Measurements from ENCODE around the gene TP53.

TP53 gene

DNA sequence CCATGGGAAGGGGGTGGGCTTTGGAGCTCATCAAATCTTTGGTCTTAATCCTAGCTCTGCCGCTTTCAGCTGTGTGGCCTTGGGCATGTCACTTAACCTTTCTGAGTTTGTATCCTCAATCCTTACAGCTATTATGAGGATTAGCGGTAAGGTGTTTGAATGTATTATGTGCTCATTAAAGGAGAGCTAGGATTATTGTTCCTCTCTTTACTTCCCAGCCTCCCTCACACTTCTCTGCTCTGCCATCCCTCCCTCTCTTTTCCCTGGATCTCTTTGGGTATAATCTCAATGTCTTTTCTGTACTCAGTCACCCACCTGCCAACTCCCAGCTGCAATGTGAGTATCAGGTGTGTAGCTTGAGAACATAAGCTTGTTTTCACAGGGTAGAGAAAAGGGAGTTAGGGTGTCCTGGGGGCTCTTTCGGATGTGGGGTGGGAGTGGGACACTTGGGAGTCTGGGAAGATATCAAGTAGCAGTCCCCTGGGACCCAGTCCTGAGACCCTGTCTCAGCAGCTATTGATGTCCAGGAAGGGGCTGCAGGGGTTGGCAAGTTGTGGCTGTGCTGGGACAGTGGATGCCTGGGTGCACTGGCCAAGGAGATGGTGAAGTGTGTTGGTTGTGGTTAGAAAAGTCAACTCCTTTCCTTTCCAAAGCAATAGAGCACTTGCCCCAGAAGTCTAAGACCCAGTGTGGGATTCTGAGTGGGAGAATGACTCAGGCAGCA lies 19.5 kb upstream of the TP53 start:
- no peak for DNase-seq (ENCODE audit: low read depth in 2 of 2)

DNA sequence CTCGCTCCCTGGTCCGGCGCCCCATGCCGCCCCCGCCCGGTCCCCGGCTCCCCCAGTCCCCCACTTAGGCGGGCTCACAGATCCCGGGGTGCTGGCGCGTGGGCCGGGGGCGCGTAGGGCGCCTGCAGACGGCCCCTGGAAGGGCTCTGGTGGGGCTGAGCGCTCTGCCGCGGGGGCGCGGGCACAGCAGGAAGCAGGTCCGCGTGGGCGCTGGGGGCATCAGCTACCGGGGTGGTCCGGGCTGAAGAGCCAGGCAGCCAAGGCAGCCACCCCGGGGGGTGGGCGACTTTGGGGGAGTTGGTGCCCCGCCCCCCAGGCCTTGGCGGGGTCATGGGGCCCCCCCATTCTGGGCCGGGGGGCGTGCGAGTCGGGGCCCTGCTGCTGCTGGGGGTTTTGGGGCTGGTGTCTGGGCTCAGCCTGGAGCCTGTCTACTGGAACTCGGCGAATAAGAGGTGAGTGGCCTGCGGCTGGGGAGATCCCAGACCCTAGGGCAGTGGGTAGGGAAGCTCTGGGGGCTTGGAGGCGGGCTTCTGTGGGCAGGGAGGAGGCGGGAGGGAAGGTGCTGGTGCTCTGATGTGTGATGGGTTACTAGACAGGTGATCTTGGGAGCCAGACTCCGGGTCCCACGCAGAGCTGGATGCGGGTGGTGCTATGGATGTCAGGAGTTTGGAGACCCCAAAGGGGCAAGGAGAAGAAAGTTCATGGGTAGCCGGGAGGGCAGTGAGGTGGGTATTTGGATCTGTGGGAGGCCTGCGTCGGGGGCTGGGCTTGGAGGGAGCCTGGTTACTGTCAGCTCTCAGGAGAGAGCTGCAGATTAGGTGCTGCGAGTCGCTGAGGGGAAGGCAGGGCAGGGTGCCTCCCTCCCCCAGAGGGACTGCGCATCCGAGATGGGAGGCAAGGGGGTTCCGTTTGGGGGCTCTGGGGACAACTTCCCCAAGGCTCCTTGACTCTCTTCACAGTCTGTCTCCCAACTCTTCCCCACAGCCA lies 18.3 kb upstream of the TP53 start:
- no peak for DNase-seq (ENCODE audit: low read depth in 2 of 2)

DNA sequence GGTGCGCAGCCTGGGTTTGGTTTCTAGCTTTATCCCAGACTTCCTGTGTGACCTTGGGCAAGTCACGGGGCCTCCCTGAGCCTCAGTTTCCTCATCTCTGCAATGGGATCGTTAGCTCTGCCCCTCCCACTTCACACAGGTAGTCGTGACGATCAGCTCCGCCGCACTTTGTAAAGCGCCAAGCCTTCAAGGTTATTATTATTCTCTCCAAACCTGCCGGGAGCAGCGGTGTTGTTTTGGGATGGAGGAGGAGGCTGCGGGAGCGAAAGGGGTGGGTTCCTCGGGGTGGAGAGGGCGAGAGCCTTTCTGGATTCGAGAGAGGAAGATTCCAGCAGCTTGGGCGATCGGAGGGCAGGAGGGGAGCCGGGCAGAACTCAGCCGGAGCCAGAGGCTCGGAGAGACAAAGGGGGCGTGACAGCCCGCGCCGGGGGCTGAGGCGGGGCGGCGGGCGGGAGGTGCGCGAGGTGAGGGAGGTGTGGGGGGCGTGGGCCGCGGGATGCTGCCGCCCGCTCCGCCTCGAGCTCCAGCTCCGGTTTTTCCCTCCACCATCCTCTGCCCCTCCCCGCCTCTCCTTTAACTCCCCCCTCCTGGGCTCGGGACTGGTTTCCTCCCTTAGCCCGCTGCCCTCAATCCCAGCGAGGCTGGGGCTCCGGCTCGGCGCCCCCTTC lies 17.4 kb upstream of the TP53 start, which contains the start of gene EFNB3:
Gene EFNB3 (plus strand): TSS at position 602 of the 668 bp plus-strand sequence. CDS start 397 bp downstream, outside the sequence.
- DNase-seq (ENCODE audit: low read depth in 2 of 2) = no peak

DNA sequence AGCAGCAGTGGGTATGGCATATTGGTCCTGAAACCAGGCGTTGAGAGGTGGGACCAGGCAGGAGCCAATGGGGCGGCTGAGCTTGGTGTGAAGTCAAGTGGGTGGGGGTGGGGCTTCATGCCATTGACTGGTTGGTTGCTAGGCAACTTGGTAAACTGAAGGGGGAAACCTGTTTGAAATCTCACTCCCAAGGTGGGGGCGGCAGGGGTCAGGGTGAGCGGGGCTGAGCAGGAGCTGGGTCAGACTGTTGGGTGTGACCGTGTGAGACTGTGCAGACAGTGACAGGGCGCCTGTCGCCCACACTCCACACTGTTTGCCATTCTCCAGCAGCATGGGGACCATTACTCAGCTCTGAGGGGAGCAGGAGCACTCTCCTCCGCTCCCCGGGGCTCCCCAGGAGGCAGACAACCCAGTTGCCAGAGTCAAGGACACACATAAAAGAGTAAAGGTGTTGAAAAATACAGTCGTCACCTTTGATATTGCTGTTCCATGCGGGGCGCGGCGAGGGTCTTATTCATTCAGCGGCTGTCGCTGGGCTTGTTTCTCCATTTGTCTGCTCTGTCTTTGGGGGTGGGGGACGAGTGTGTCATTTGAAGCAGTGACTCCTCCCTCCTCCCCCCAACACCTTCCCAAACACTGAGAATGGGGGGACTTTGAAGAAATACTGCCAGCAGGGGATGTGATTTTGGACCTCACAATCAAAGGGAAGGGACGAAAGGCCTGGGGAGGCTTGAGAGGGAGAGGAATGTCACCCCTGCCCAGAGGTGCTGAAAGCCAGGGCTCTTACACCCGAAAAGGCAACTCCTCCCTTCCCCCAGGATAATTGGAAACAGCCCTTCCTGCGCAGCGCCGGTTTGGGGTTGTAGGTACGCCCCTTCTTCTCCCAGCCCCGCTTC lies 16.5 kb upstream of the TP53 start:
- DNase-seq (ENCODE audit: low read depth in 2 of 2) = no peak

DNA sequence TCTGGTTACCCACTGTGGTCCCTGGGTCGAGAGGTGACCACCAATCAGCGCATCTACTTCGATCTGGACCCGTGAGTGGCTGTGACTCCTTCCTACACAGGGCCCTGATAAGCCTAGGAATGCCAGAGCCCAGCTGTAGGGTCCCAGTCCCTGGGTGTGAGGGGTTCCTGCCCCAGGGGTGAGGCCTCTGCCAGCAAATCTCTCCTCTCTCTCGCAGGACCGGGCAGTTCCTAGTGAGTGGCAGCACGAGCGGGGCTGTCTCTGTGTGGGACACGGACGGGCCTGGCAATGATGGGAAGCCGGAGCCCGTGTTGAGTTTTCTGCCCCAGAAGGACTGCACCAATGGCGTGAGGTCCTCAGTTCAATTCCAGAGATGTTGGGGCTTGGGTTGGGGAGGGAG lies 15.5 kb upstream of the TP53 start:
- no peak for DNase-seq (ENCODE audit: low read depth in 2 of 2)

DNA sequence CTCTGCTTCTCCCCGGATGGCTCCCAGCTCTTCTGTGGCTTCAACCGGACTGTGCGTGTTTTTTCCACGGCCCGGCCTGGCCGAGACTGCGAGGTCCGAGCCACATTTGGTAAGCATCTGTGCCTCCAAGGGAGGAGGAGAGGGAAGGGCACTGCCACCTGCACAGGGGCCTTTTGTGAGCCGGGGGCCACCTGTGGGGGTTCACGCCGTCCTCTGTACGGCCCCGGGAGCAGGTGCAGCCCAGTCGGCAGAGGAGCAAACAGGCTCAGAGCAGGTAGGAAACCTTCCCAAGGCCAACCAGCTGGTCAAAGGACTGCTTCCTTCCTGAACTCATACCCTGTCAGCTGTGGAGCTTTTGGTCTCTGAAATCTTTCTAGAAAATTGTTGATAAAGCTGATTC lies 14.4 kb upstream of the TP53 start:
- no peak for DNase-seq (ENCODE audit: low read depth in 2 of 2)

DNA sequence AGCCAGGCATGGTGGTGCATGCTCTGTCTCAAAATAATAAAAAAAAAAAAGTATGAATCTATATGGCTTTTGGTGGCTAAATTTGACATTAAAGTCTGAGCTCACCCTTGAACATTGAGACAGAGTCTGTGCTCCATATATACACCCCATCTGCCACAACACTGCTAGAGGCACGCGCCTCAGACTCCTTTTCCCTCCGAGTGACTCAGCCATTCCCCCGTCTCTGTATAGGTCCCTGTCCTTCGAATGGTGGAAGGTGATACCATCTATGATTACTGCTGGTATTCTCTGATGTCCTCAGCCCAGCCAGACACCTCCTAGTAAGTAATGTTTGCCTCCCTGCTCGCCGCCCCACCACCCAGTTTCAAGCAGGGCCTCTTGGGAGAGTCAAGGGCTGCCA lies 13.2 kb upstream of the TP53 start:
- DNase-seq (ENCODE audit: low read depth in 2 of 2) = no peak

DNA sequence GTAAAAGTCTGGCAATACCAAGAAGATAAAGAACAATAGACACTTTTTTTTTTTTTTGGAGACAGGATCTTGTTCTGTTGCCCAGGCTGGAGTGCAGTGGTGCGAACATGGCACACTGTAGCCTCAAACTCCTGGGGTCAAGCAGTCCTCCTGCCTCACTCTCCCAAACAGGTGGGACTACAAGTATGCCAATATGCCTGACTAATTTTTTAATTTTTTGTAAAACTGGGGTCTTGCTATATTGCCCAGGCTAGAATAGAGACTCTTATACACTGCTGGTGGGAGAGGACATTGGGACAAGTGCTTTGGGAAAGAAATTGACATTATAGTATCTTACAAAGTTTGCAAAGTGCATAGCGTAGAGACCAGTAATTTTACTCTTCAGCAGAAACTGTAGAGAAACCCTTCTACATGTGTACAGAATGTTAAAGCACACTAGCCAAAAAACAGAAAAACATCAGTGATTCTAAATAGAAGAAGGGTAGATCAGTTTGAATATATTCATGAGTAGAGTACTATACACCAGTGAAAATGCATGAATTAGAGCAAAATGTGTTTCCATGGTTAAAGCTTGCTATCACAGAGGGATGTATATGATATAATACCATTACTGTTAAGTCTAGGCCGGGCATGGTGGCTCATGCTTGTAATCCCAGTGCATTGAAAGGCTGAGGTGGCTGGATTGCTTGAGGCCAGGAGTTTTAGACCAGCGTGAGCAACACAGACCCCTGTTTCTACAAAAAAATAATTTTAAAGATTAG lies 10.7 kb upstream of the TP53 start:
- no peak for DNase-seq (ENCODE audit: low read depth in 2 of 2)

DNA sequence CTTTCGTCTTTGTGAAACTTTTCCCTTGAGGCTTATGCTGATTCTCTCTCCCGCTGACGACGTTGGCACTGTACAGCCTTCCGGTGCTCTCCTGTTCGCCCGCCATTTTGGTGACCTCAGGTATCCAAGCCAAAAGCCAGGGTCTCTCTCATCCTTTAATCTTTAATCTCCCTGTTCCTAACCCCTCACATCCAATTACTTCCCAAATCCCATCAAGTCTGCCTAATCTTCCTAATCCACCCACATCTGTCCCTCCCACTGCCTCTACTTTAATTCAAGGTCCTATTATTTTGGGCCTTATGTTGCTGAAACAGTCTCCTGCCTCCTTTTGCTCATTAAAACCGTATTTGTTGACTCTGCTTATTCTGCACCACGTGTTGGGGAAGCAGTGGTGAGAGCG lies 8.3 kb upstream of the TP53 start:
- no peak for DNase-seq (ENCODE audit: low read depth in 2 of 2)

DNA sequence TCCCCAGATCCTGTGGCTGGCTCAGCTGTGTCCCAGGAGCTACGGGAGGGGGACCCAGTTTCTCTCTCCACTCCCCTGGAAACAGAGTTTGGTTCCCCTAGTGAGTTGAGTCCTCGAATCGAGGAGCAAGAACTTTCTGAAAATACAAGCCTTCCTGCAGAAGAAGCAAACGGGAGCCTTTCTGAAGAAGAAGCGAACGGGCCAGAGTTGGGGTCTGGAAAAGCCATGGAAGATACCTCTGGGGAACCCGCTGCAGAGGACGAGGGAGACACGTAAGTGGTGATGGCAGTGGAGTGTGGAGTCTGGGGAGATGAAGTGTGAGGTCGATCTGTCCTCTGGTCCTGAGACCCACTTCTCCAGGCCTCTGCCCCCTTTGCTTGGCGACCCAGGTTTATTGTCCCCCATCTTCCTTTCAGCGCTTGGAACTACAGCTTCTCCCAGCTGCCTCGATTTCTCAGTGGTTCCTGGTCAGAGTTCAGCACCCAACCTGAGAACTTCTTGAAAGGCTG lies 1.6 kb upstream of the TP53 start:
- DNase-seq (ENCODE audit: low read depth in 2 of 2) = no peak

DNA sequence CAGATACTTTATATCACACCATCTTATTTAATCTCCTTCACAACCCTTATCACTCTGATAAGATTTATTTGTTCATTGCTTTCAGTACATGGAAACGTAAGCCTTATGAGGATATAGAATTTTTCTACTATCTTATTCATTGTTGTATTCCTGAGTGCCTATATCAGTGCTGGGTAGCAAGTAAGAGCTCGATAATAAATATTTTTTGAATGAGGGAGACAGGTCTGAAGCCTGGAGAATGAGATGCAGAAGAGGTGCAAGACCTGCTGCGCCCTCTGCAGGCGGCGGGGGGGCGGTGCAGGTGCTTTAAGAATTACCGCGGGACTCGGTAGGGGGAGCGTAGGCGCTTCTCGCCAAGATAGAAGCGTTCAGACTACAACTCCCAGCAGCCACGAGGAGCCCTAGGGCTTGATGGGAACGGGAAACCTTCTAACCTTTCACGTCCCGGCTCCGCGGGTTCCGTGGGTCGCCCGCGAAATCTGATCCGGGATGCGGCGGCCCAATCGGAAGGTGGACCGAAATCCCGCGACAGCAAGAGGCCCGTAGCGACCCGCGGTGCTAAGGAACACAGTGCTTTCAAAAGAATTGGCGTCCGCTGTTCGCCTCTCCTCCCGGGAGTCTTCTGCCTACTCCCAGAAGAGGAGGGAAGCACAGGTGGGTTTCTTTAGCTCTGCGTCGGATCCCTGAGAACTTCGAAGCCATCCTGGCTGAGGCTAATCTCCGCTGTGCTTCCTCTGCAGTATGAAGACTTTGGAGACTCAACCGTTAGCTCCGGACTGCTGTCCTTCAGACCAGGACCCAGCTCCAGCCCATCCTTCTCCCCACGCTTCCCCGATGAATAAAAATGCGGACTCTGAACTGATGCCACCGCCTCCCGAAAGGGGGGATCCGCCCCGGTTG lies 868 bp upstream of the TP53 start, which contains the start of gene WRAP53:
Gene WRAP53 (plus strand): TSS at position 570 of the 900 bp plus-strand sequence. CDS start 172 bp downstream, at position 742.
- peak; percentile 89 to 92 for DNase-seq (ENCODE audit: low read depth in 2 of 2)

DNA sequence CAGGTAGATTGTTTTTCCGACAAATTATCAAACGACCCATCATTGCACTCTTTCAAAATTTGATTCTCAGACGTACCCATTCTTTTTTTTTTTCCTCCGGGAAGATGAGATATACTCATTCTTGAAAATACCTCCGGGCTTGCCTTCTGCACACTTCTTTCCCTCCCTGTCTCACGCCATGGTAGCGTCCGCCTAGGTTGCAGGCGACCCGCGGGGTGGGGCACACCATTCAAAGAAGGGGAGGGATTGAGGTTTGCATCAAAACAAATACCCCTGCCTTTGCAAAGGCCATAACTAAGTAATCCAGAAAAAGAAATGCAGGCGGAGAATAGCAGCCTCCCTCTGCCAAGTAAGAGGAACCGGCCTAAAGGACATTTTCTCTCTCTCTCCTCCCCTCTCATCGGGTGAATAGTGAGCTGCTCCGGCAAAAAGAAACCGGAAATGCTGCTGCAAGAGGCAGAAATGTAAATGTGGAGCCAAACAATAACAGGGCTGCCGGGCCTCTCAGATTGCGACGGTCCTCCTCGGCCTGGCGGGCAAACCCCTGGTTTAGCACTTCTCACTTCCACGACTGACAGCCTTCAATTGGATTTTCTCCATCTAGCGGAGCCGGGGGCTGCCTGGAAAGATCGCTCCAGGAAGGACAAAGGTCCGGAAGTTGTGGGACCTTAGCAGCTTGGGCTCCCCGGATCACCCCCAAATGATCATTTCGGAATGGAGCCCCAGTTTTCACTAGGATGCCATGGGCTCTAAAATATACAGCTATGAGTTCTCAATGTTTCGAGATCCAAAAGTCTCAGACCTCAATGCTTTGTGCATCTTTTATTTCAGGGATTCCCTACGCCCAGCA lies 843 bp downstream of the TP53 start:
- DNase-seq (ENCODE audit: low read depth in 2 of 2) = peak; percentile 55 to 60

DNA sequence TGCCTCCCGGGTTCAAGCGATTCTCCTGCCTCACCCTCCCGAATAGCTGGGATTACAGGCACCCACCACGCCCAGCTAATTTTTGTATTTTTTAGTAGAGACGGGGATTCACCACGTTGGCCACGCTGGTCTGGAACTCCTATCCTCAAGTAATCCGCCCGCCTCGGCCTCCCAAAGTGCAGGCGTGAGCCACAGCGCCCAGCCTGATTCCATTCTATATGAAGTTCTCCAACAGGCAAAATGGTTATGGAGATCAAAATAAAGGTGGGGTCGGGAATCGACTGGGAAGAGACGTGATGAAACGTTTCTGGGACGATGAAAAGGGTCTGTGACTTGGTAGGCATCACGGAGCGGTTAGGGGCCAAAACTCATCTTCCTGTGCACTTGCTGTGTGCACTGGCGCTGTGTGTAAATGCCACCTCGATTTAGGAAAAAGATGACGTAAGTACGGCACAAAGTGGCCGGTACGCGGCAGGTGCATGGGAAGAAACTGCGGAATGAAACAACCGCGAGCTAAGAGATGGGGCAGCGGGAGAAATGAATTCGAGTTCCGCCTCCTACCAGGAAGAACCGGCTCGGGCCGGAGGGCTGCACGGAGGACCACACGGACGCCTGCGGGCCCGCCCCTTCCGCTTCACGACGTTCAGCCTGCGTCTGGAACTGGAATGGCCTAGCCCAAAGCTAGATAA lies 1.6 kb downstream of the TP53 start:
- DNase-seq (ENCODE audit: low read depth in 2 of 2) = peak; percentile 69 to 72

DNA sequence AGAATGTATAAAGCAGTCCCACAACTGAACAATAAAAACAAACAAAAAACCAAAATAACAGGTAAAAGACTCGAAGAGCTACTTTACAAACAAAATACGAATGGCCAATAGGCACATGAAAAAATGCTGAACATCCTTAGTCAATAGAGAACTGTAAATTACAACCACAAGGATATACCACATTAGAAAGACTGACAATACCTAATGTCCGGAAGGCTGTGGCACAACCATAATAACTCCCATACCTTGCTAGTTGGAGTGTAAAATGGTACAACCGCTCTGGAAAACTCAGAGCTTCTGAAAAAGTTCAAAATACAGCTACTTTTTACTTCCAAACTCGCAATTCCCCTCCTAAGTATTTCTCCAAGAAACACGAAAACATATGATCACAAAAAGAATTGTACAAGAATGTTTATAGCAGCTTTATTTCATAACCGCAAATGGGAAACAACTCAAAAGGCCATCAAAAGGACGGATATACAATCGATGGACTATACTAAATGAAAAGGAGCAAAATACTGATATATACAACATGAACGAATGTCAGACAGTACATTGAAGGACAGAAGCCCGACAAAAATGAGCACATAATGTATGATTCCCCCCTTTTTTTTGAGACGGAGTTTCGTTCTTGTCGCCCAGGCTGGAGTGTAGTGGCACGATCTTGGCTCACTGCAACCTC lies 2.3 kb downstream of the TP53 start:
- DNase-seq (ENCODE audit: low read depth in 2 of 2) = no peak

DNA sequence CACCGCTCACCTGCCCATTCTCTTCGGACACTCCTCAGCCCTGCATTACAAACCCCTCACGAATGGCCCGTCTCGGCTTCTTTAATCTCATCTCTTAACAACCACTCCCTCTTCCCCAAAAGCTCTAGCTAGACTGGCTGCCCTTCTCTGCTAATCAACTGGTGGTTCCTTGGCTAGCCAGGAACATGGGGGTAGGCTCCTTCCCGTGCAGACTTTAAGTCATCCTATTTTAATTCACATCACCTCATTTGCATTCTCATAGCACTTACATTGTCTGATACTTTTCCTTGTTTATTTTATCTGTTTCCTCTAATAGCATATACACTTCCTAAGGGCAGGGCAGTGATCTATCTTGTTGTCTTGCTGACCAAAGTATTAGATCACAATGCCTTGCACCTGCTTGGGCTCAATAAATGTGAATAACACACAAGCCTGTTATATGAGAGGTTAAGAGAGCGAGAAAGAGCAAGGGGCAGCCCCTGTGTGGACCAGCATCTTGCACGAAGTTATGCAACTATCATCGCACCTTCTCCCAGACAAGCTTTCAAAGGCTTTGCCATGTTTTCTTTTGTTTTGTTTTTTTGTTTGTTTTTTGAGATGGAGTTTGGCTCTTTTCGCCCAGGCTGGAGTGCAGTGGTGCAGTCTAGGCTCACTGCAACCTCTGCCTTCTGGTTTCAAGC lies 9.8 kb downstream of the TP53 start:
- no peak for DNase-seq (ENCODE audit: low read depth in 2 of 2)

DNA sequence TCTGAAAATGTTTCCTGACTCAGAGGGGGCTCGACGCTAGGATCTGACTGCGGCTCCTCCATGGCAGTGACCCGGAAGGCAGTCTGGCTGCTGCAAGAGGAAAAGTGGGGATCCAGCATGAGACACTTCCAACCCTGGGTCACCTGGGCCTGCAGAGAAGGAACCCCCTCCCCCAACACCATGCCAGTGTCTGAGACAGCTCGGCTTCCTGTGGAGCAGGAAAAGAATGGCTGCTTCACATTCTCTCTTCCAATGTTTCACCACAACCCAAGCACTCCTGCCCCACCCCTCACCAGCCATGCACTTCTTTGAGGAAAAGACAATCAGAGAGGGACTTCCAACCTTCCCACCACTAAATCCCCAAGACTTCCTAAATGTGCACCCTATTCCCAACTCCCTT lies 10.8 kb downstream of the TP53 start:
- DNase-seq (ENCODE audit: low read depth in 2 of 2) = no peak

Measured in stimulated activated CD8-positive, alpha-beta memory T cell treated with anti-CD3 and anti-CD28 coated beads, Interleukin-15, amount 100 ng/mL, for 4 hours (primary cell).